HepG2 (cell line): Measurements from ENCODE around the gene STARD13. TPM values are rescaled to one million over a fixed set of nuclear protein-coding genes. Genes with fewer than 3 reads are reported as not detected.

Experiments used
- EEA1 ChIP-seq: sonication (generic); formaldehyde crosslinking; IDR thresholded peaks from 2 replicates; pipeline ENCODE4 v1.5.1; 2020; ENCODE audit warnings: mild to moderate bottlenecking, missing genetic modification reagents, borderline replicate concordance
- KLF16 ChIP-seq, 2 experiments: sonication (generic) in 1 of 2; formaldehyde crosslinking in 1 of 2; IDR thresholded peaks; 2 replicates each; pipeline versions ENCODE4 v1.6.1 to v1.8.0; 2016 to 2023; ENCODE audit warnings: missing genetic modification reagents in 2 of 2, missing compliant biosample characterization in 1 of 2
- KMT2A ChIP-seq: sonication (generic); formaldehyde crosslinking; IDR thresholded peaks from 2 replicates; pipeline ENCODE4 v1.4.0; 2020; ENCODE audit warnings: missing genetic modification reagents
- MEIS1 ChIP-seq: sonication (generic); formaldehyde crosslinking; IDR thresholded peaks from 2 replicates; pipeline ENCODE4 v1.9.0; 2021; ENCODE audit warnings: mild to moderate bottlenecking, missing genetic modification reagents, moderate library complexity, borderline replicate concordance
- MLLT10 ChIP-seq: sonication (generic); formaldehyde crosslinking; IDR thresholded peaks from 2 replicates; pipeline ENCODE4 v1.4.0; 2020; ENCODE audit warnings: missing genetic modification reagents
- MXI1 ChIP-seq: IDR thresholded peaks from 3 replicates; pipeline ENCODE4 v1.6.1; 2012; ENCODE audit warnings: low read depth, low read length, inconsistent platforms, borderline replicate concordance
- PHF20 ChIP-seq: sonication (generic); formaldehyde crosslinking; IDR thresholded peaks from 2 replicates; pipeline ENCODE4 v1.5.0; 2020; ENCODE audit warnings: mild to moderate bottlenecking, missing genetic modification reagents
- PPARG ChIP-seq: conservative IDR thresholded peaks from 2 replicates; pipeline ENCODE4 v1.6.1; 2016; ENCODE audit warnings: missing biosample characterization, missing genetic modification reagents
- RORA ChIP-seq: sonication (generic); formaldehyde crosslinking; IDR thresholded peaks from 2 replicates; pipeline ENCODE4 v1.5.0; 2020; ENCODE audit warnings: mild to moderate bottlenecking, missing genetic modification reagents, moderate library complexity
- SMAD9 ChIP-seq: sonication (generic); formaldehyde crosslinking; IDR thresholded peaks from 2 replicates; pipeline ENCODE4 v1.5.1; 2020; ENCODE audit warnings: mild to moderate bottlenecking, missing genetic modification reagents
- SP140L ChIP-seq: sonication (generic); formaldehyde crosslinking; IDR thresholded peaks from 2 replicates; pipeline ENCODE4 v1.4.0; 2020; ENCODE audit warnings: missing genetic modification reagents, borderline replicate concordance
- TRIM24 ChIP-seq: sonication (generic); formaldehyde crosslinking; IDR thresholded peaks from 2 replicates; pipeline ENCODE4 v1.8.0; 2022; ENCODE audit warnings: mild to moderate bottlenecking, missing genetic modification reagents
- ZFP62 ChIP-seq: sonication (generic); formaldehyde crosslinking; IDR thresholded peaks from 2 replicates; pipeline ENCODE4 v1.4.0; 2020; ENCODE audit warnings: missing genetic modification reagents
- ZNF546 ChIP-seq: sonication (generic); formaldehyde crosslinking; conservative IDR thresholded peaks from 2 replicates; pipeline ENCODE4 v1.8.1; 2023; ENCODE audit warnings: mild to moderate bottlenecking, missing genetic modification reagents
- ZNF557 ChIP-seq: sonication (generic); formaldehyde crosslinking; IDR thresholded peaks from 2 replicates; pipeline ENCODE4 v1.4.0; 2020; ENCODE audit warnings: missing genetic modification reagents
- ZNF788 ChIP-seq: sonication (generic); formaldehyde crosslinking; IDR thresholded peaks from 2 replicates; pipeline ENCODE4 v1.5.0; 2020; ENCODE audit warnings: mild to moderate bottlenecking, missing genetic modification reagents, borderline replicate concordance
- polyA plus RNA-seq, 8 experiments: library from polyadenylated mRNA; depleted of rRNA in 3 of 8; stranded (reverse) in 7 of 8; unstranded in 1 of 8; fragments of >200 nt; fragmentation: Illumina TruSeq in 4 of 8; extraction: Trizol in 4 of 8; gene quantifications; 2 replicates each; pipeline versions ENCODE4 v1.2.1 to v1.2.3, GENCODE V29; 2011 to 2016; ENCODE audit warnings: low read depth in 4 of 8, missing spikeins in 1 of 8, mixed read lengths in 1 of 8; ENCODE audit not compliant: insufficient read depth in 1 of 8
- total RNA-seq, 5 experiments: library from RNA; depleted of rRNA; stranded (reverse); fragments of >200 nt; fragmentation: Illumina TruSeq; extraction: Trizol; gene quantifications; 2 replicates each; pipeline ENCODE4 v1.2.3, GENCODE V29; 2016; ENCODE audit warnings: low read depth in 1 of 5
- TF ChIP-seq, protein P1 (sequence below): sonication (generic); formaldehyde crosslinking; IDR thresholded peaks from 2 replicates; pipeline ENCODE4 v1.5.0; 2020; ENCODE audit warnings: mild to moderate bottlenecking, missing genetic modification reagents, borderline replicate concordance
- TF ChIP-seq, protein P2 (sequence below): IDR thresholded peaks from 2 replicates; pipeline ENCODE4 v1.6.1; 2018; ENCODE audit warnings: missing genetic modification reagents, mild to moderate bottlenecking, missing compliant biosample characterization
- TF ChIP-seq, protein P3 (sequence below): sonication (generic); formaldehyde crosslinking; IDR thresholded peaks from 2 replicates; pipeline ENCODE4 v1.4.0; 2020; ENCODE audit warnings: missing genetic modification reagents
- TF ChIP-seq, protein P4 (sequence below): sonication (generic); formaldehyde crosslinking; IDR thresholded peaks from 2 replicates; pipeline ENCODE4 v1.8.1; 2023; ENCODE audit warnings: mild to moderate bottlenecking, missing genetic modification reagents
- TF ChIP-seq, protein P5 (sequence below): IDR thresholded peaks from 2 replicates; pipeline ENCODE4 v1.6.1; 2016

Gene STARD13
- total and polyA plus RNA-seq, 2 of the 13 experiments (the other 11 are each of a cell fraction or from before 2014, with no cell fraction given) = 12.8 to 14.3 TPM

DNA sequence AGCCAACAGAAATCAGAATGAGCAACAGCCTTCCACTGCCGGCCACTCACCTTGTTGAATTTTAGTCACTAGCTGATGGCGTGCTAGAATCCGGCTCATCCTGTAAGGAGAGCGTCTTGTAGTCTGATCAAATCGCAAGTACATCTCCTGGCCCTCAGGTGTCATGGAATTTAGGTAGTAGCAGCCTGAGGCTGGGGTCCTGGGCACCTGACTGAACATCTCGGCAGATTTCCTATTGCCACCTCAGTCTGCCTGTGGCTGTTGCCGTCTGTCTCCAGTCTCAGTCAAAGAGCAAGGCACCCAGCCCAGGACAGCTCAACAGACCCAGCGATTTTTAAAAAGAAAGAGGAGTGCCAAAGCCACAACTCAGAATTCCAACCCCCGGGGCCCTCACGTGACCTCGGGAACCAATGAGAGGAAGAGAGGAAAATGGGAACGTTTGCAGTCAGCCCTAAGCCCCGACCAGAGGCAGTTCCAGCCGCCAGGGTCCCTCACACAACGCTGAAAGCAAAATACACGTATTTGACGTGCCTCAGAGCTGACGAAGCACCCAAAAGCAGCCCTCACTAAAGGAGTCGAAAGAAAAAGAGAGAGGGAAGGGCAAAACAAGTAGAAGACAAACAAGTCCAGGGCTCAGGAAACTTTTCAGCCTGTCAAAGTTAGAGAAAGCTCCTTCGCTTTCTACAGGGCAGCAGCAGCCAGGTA lies at the start of gene STARD13 (continued):
- TF ChIP-seq, protein P1, sequence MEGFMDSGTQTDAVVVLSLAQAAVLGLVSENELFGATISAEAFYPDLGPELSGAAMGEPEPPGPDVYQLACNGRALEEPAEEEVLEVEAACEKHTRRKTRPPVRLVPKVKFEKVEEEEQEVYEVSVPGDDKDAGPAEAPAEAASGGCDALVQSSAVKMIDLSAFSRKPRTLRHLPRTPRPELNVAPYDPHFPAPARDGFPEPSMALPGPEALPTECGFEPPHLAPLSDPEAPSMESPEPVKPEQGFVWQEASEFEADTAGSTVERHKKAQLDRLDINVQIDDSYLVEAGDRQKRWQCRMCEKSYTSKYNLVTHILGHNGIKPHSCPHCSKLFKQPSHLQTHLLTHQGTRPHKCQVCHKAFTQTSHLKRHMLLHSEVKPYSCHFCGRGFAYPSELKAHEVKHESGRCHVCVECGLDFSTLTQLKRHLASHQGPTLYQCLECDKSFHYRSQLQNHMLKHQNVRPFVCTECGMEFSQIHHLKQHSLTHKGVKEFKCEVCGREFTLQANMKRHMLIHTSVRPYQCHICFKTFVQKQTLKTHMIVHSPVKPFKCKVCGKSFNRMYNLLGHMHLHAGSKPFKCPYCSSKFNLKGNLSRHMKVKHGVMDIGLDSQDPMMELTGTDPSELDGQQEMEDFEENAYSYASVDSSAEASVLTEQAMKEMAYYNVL (CRISPR knock-in tag) = peak; percentile 23; the same call in 1 of the 2 replicates
- TF ChIP-seq TRIM24 (CRISPR knock-in tag) = no peak
- TF ChIP-seq ZNF788 (CRISPR knock-in tag) = peak; percentile 46; the same call in 1 of the 2 replicates
- TF ChIP-seq SP140L = no peak
- no peak for TF ChIP-seq SMAD9
- TF ChIP-seq EEA1 (CRISPR knock-in tag) = no peak
- peak; percentile 67; the same call in 1 of the 3 replicates for TF ChIP-seq MXI1
- no peak for TF ChIP-seq MLLT10 (CRISPR knock-in tag)
- TF ChIP-seq, protein P2, sequence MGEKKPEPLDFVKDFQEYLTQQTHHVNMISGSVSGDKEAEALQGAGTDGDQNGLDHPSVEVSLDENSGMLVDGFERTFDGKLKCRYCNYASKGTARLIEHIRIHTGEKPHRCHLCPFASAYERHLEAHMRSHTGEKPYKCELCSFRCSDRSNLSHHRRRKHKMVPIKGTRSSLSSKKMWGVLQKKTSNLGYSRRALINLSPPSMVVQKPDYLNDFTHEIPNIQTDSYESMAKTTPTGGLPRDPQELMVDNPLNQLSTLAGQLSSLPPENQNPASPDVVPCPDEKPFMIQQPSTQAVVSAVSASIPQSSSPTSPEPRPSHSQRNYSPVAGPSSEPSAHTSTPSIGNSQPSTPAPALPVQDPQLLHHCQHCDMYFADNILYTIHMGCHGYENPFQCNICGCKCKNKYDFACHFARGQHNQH (CRISPR knock-in tag) = 0 out of 2 replicates have a peak, but pooled peaks have one; percentile 32
- no peak for TF ChIP-seq MEIS1 (CRISPR knock-in tag)
- TF ChIP-seq KMT2A (CRISPR knock-in tag) = peak; percentile 75
- TF ChIP-seq PHF20 = no peak
- TF ChIP-seq RORA = no peak
- TF ChIP-seq, protein P3, sequence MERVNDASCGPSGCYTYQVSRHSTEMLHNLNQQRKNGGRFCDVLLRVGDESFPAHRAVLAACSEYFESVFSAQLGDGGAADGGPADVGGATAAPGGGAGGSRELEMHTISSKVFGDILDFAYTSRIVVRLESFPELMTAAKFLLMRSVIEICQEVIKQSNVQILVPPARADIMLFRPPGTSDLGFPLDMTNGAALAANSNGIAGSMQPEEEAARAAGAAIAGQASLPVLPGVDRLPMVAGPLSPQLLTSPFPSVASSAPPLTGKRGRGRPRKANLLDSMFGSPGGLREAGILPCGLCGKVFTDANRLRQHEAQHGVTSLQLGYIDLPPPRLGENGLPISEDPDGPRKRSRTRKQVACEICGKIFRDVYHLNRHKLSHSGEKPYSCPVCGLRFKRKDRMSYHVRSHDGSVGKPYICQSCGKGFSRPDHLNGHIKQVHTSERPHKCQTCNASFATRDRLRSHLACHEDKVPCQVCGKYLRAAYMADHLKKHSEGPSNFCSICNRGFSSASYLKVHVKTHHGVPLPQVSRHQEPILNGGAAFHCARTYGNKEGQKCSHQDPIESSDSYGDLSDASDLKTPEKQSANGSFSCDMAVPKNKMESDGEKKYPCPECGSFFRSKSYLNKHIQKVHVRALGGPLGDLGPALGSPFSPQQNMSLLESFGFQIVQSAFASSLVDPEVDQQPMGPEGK (CRISPR knock-in tag) = no peak; the same call in 1 of the 2 replicates
- 0 out of 4 replicates have a peak, but pooled peaks of 1 of the 2 experiments have one; percentile 14 for TF ChIP-seq KLF16 (CRISPR knock-in tag; IDR thresholded peaks at IDR 0.05)
- TF ChIP-seq, protein P4, sequence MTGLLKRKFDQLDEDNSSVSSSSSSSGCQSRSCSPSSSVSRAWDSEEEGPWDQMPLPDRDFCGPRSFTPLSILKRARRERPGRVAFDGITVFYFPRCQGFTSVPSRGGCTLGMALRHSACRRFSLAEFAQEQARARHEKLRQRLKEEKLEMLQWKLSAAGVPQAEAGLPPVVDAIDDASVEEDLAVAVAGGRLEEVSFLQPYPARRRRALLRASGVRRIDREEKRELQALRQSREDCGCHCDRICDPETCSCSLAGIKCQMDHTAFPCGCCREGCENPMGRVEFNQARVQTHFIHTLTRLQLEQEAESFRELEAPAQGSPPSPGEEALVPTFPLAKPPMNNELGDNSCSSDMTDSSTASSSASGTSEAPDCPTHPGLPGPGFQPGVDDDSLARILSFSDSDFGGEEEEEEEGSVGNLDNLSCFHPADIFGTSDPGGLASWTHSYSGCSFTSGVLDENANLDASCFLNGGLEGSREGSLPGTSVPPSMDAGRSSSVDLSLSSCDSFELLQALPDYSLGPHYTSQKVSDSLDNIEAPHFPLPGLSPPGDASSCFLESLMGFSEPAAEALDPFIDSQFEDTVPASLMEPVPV (CRISPR knock-in tag) = no peak
- no peak for TF ChIP-seq ZNF557 (CRISPR knock-in tag)
- TF ChIP-seq ZFP62 = no peak
- TF ChIP-seq, protein P5, sequence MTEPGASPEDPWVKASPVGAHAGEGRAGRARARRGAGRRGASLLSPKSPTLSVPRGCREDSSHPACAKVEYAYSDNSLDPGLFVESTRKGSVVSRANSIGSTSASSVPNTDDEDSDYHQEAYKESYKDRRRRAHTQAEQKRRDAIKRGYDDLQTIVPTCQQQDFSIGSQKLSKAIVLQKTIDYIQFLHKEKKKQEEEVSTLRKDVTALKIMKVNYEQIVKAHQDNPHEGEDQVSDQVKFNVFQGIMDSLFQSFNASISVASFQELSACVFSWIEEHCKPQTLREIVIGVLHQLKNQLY (CRISPR knock-in tag) = 0 out of 2 replicates have a peak, but pooled peaks have one; percentile 7
- no peak for TF ChIP-seq ZNF546 (CRISPR knock-in tag)
- 0 out of 2 replicates have a peak, but pooled peaks have one; percentile 20 for TF ChIP-seq PPARG
